Panc1 (cell line): ENCODE data around the gene MOCS1. TPM values are rescaled to one million over a fixed set of nuclear protein-coding genes. Genes with fewer than 3 reads are reported as not detected.

ENCODE experiments used
- ATAC-seq: fragments of 200-7000 bp; cut with Tn5 transposase; 2 replicates; pipeline ENCODE4 v1.9.1; 2020; ENCODE audit warnings: mild to moderate bottlenecking, moderate library complexity
- BruUV-seq: library from RNA; stranded (reverse); fragments of 400-500 nt; replicated peaks from 2 replicates; lab custom pipeline; 2021; lab: Mats Ljungman, UMichigan
- CTCF ChIA-PET: fragments of 300-600 bp; sonication (Branson Sonifier 250); formaldehyde crosslinking; loops from one replicate; lab custom pipeline; 2022; ENCODE audit warnings: antibody characterized with exemption; lab: Charles Lee
- POLR2A ChIA-PET: fragments of 300-600 bp; sonication (Branson Sonifier 250); formaldehyde crosslinking; loops from one replicate; lab custom pipeline; 2022; ENCODE audit warnings: antibody characterized with exemption; lab: Charles Lee
- DNase-seq: peaks from one replicate; pipeline ENCODE4 v3.0.0-alpha.2; 2010; ENCODE audit warnings: low read depth, low spot score
- H3K27ac ChIP-seq: 2 replicates; pipeline ENCODE4 v1.5.1; 2011; ENCODE audit warnings: mild to moderate bottlenecking, low read length, inconsistent platforms
- H3K27me3 ChIP-seq: fragments of 200-500 bp; sonication (Bioruptor generic); 2 replicates; pipeline ENCODE4 v1.6.0; 2014; ENCODE audit warnings: low read length, inconsistent platforms; ENCODE audit not compliant: control insufficient read depth, insufficient read depth
- H3K36me3 ChIP-seq: fragments of 200-500 bp; sonication (Bioruptor generic); 2 replicates; pipeline ENCODE4 v1.5.1; 2014; ENCODE audit warnings: inconsistent platforms, mild to moderate bottlenecking, low read length, moderate library complexity; ENCODE audit not compliant: control insufficient read depth, insufficient read depth
- H3K4me1 ChIP-seq: 2 replicates; pipeline ENCODE4 v1.5.1; 2011; ENCODE audit warnings: inconsistent platforms, mild to moderate bottlenecking, low read length, moderate library complexity; ENCODE audit not compliant: control insufficient read depth, insufficient read depth
- H3K4me3 ChIP-seq, 2 experiments: 2 replicates each; pipeline ENCODE4 v1.5.1; 2011 to 2012; ENCODE audit warnings: low read depth in 2 of 2, low read length in 2 of 2, mild to moderate bottlenecking in 2 of 2, inconsistent platforms in 1 of 2, moderate library complexity in 1 of 2
- H3K9me3 ChIP-seq: fragments of 200-500 bp; sonication (Bioruptor generic); 2 replicates; pipeline ENCODE4 v1.5.1; 2014; ENCODE audit warnings: low read depth, mild to moderate bottlenecking, inconsistent platforms, low read length, moderate library complexity; ENCODE audit not compliant: control insufficient read depth, insufficient read depth
- CTCF ChIP-seq: fragments of 450-650 bp; IDR thresholded peaks from 2 replicates; pipeline ENCODE4 v1.5.1; 2017; ENCODE audit warnings: mild to moderate bottlenecking
- POLR2AphosphoS5 ChIP-seq: IDR thresholded peaks from 2 replicates; pipeline ENCODE4 v1.6.1; 2012; ENCODE audit warnings: mild to moderate bottlenecking, low read depth, low read length, moderate library complexity
- REST ChIP-seq, 2 experiments: IDR thresholded peaks; 2 replicates each; pipeline ENCODE4 v1.6.1; 2011 to 2012; ENCODE audit warnings: low read depth in 2 of 2, control low read depth in 1 of 2, low read length in 1 of 2, mild to moderate bottlenecking in 1 of 2, moderate library complexity in 1 of 2; ENCODE audit not compliant: insufficient read depth in 1 of 2
- SIN3A ChIP-seq: IDR thresholded peaks from 2 replicates; pipeline ENCODE4 v1.6.1; 2012; ENCODE audit warnings: low read depth, mild to moderate bottlenecking, low read length, moderate library complexity, borderline replicate concordance; ENCODE audit not compliant: insufficient read depth
- TCF7L2 ChIP-seq: IDR thresholded peaks from 2 replicates; pipeline ENCODE4 v1.6.1; 2011; ENCODE audit warnings: mild to moderate bottlenecking, low read depth, low read length, inconsistent platforms
- in situ Hi-C: cut with HindIII; loops from 2 replicates; pipeline ENCODE4 v1.10.0; 2016; ENCODE audit warnings: low sequenced_read_pairs, low pct_unique_long_range_greater_than_20kb
- intact Hi-C: fragments of 100-400 bp; cut with micrococcal nuclease; formaldehyde crosslinking; loops from one replicate; pipeline ENCODE4 v1.10.0; 2022; ENCODE audit not compliant: unreplicated experiment
- total RNA-seq: library from RNA; stranded (reverse); gene quantifications from one replicate; pipeline ENCODE4 v1.2.1, GENCODE V29; 2021; ENCODE audit not compliant: unreplicated experiment

MOCS1 gene
- total RNA-seq, 1 experiment from 2014 or later, result 0.98 TPM

- ChIA-PET POLR2A (no interaction called here), CTCF (no interaction called here)
- Histone ChIP-seq H3K36me3 (no peaks in the 10 kb centered on the region), H3K27me3 (no peaks in the 10 kb centered on the region), H3K4me3 (no peak overlapping the region), H3K4me1 (no peaks in the 10 kb centered on the region), H3K9me3 (no peaks in the 10 kb centered on the region), H3K27ac (no peak overlapping the region)
- in situ Hi-C loops, result no loop called here
- TF ChIP-seq CTCF (no peak), POLR2AphosphoS5 (no peak)
- DNase-seq (no peak), ATAC-seq (no peak)
- intact Hi-C loops, result no loop called here
- no TSS peak for BruUV-seq
Measured at GRCh38 chr6:39905640-39905975, 28.7 kb downstream of the MOCS1 start.

- Histone ChIP-seq H3K4me1 (no peaks in the 10 kb centered on the region), H3K4me3 (no peak overlapping the region), H3K27me3 (no peaks in the 10 kb centered on the region; the same call in 1 of the 2 replicates), H3K36me3 (no peaks in the 10 kb centered on the region), H3K9me3 (no peaks in the 10 kb centered on the region), H3K27ac (no peak overlapping the region)
- ChIA-PET CTCF (no interaction called here), POLR2A (no interaction called here)
- TF ChIP-seq TCF7L2 (no peak), POLR2AphosphoS5 (no peak), SIN3A (no peak), REST (IDR thresholded peaks at IDR 0.05; ENCODE audit: insufficient read depth in 1 of 2, low read depth in 2 of 2, low read length in 1 of 2) (no peak), CTCF (no peak)
- intact Hi-C loops (no loop called here), in situ Hi-C loops (no loop called here)
- ATAC-seq, result no peak
- no peak for DNase-seq
- no TSS peak for BruUV-seq
Measured at GRCh38 chr6:39904946-39905639, 29.2 kb downstream of the MOCS1 start.
